ENCODE data around the gene SYDE2. TPM values are rescaled to one million over a fixed set of nuclear protein-coding genes. Genes with fewer than 3 reads are reported as not detected.

The SYDE2 gene
- polyA plus RNA-seq, 2 of the 4 experiments (the other 2 are of a cell fraction): 0.92 to 2.6 TPM

DNA sequence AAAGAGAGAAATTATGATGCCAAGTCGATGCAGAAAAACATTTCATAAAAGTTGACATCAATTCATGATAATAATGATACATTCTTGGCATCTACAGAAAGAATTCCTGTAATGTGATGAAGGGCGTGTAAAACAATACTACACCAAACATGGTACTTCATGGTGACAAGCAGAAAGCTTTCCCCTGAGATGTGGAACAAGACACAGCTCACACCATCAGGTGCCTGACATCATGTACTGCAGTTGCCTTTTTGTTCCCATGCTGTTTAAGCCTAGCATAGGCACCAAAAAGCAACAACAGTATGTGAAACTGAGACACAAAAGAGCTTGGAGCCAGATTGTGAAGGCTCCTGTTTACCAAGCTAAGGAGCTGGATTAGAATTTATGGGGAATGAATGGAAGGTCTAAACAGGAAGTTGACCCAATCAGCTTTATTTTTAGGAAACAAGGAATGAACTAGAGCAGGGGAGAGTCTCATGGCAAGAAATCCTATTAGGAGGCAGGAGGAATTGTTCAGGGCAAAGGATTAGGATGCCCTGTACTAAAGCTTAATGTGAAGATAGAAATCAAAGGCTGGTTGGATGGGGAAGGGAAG lies 67.2 kb downstream of the SYDE2 start:
- DNase-seq (ENCODE audit: low read depth in 1 of 2, low spot score in 1 of 2): no peak
- 65% methylated on average over 2 of the region's 2 CpGs for WGBS (ENCODE audit: missing lambda C conversion rate)

DNA sequence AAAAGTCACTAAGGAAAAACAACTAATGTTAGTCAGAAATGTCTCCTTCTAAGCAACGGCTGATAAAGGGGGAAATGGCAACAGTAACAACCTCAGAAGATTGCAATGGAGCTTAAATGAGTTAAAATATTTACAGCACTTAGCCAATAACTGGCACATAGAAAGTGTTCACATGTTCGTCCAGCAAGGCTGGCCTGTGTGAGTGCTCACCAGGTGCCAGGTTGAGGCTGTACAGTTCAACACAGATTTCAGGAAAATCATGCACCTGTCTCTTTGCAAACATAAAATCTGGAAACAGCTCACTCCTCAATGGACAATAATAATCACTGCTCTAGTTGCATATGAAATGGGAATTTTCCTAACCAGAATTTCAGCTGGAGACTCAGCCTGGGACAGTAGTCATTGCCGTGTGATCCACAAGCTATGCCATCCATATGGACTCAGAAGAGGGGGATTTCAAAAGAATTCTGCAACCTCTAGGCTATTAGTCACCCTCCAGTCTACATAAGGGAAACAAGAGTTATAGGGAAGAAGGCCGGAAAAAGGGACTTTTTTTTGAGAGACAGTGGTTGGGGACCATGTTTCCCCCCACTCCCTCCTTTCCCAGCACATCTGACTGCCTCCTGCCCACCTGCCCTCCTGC lies 68.6 kb downstream of the SYDE2 start:
- TF ChIP-seq ZFP36 (IDR thresholded peaks at IDR 0.05; ENCODE audit: borderline replicate concordance, partially characterized antibody) (no peak), EP300 (IDR thresholded peaks at IDR 0.05) (no peak), RFX5 (IDR thresholded peaks at IDR 0.05) (no peak), RAD21 (conservative IDR thresholded peaks at IDR 0.05 in 1 of 2, IDR thresholded peaks at IDR 0.05 in 1 of 2) (no peak), FOSB (CRISPR knock-in tag; IDR thresholded peaks at IDR 0.05) (no peak), ZC3H11A (IDR thresholded peaks at IDR 0.05) (no peak), CHD2 (IDR thresholded peaks at IDR 0.05; ENCODE audit: low read length, partially characterized antibody) (no peak), FOSL2 (IDR thresholded peaks at IDR 0.05) (no peak), FOSL2 (CRISPR knock-in tag; IDR thresholded peaks at IDR 0.05) (no peak)
- no peak for FAIRE-seq
- CTCF ChIA-PET: no interaction called here
- no peak for DNase-seq (ENCODE audit: low read depth in 1 of 2, low spot score in 1 of 2)
- POLR2A ChIA-PET: no interaction called here
- Histone ChIP-seq H3K4me3 (no peak overlapping the region), H3K9me3 (no peaks in the 10 kb centered on the region), H3K4me1 (peaks cover 3% of the 10 kb centered on the region), H3K4me2 (no peak overlapping the region), H3K27ac (no peak overlapping the region)
- 51% methylated on average over 4 of the region's 4 CpGs for WGBS (ENCODE audit: missing lambda C conversion rate)
- ATAC-seq: no peak

More for the DNA sequence above, 67.2 kb downstream of the SYDE2 start:
- H3K9me3 ChIP-seq: no peaks in the 10 kb centered on the region
- no peak for FAIRE-seq
- H3K27ac ChIP-seq: no peak overlapping the region
- peaks cover 15% of the 10 kb centered on the region for H3K4me1 ChIP-seq
- CTCF ChIA-PET: interaction anchor here (0.6 to 1.5 kb wide), 4 partner anchors 25 to 205 kb away, joined by 3 to 5 read pairs (median 4); no protein-coding TSS in a partner anchor
- ATAC-seq: no peak
- TF ChIP-seq KDM1A (IDR thresholded peaks at IDR 0.05; ENCODE audit: low read depth) (no peak), TFCP2L1 (CRISPR knock-in tag; IDR thresholded peaks at IDR 0.05) (no peak), FOSL2 (IDR thresholded peaks at IDR 0.05) (no peak), FOSL2 (CRISPR knock-in tag; IDR thresholded peaks at IDR 0.05) (no peak), TP53 (CRISPR knock-in tag; IDR thresholded peaks at IDR 0.05) (no peak), ZFP36 (IDR thresholded peaks at IDR 0.05; ENCODE audit: borderline replicate concordance, partially characterized antibody) (no peak)
- POLR2A ChIA-PET: interaction anchor here (0.7 kb wide), 1 partner anchor 132 kb away, joined by 3 read pairs; no protein-coding TSS in a partner anchor
- no peak overlapping the region for H3K4me3 ChIP-seq
- H3K4me2 ChIP-seq: no peak overlapping the region

DNA sequence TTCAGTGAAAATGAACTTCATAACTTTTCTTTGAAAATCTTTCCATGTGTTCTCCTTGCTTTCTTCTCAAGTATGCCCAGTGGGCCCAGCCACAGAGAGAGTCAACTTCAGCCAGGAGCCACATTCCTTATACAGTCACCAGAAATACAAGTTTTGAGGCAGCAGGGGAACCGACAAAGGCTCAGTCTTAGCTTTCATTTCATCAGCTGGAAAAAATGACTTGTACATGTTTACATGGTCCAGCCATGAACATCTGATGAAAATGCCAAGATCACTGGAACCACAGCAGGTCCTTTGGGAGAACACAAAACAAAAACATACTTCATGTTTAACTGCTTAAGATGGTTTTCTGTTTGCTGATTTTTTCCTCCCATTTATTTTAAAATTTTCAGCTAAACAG lies 72.5 kb downstream of the SYDE2 start:
- no peaks in the 10 kb centered on the region for H3K9me3 ChIP-seq
- H3K4me1 ChIP-seq: no peaks in the 10 kb centered on the region
- TF ChIP-seq, protein P1, sequence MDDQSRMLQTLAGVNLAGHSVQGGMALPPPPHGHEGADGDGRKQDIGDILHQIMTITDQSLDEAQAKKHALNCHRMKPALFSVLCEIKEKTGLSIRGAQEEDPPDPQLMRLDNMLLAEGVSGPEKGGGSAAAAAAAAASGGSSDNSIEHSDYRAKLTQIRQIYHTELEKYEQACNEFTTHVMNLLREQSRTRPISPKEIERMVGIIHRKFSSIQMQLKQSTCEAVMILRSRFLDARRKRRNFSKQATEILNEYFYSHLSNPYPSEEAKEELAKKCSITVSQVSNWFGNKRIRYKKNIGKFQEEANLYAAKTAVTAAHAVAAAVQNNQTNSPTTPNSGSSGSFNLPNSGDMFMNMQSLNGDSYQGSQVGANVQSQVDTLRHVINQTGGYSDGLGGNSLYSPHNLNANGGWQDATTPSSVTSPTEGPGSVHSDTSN (IDR thresholded peaks at IDR 0.05): no peak
- TF ChIP-seq RFX5 (IDR thresholded peaks at IDR 0.05) (no peak), CEBPB (IDR thresholded peaks at IDR 0.05) (no peak), MAFK (IDR thresholded peaks at IDR 0.05; ENCODE audit: partially characterized antibody) (no peak), POLR2AphosphoS2 (conservative IDR thresholded peaks at IDR 0.05; ENCODE audit: low read length) (no peak), PHF8 (IDR thresholded peaks at IDR 0.05; ENCODE audit: borderline replicate concordance, low read depth) (no peak), KDM1A (IDR thresholded peaks at IDR 0.05; ENCODE audit: low read depth) (no peak), HOXB13 (CRISPR knock-in tag; IDR thresholded peaks at IDR 0.05; ENCODE audit: low read depth) (no peak), HEYL (CRISPR knock-in tag; IDR thresholded peaks at IDR 0.05) (no peak), ZFP36 (IDR thresholded peaks at IDR 0.05; ENCODE audit: borderline replicate concordance, partially characterized antibody) (no peak), SREBF2 (IDR thresholded peaks at IDR 0.05) (no peak), FOSB (CRISPR knock-in tag; IDR thresholded peaks at IDR 0.05) (no peak), EHMT2 (IDR thresholded peaks at IDR 0.05; ENCODE audit: low read depth) (no peak), MYC (IDR thresholded peaks at IDR 0.05; ENCODE audit: borderline replicate concordance, low read length) (no peak)
- TF ChIP-seq, protein P2, sequence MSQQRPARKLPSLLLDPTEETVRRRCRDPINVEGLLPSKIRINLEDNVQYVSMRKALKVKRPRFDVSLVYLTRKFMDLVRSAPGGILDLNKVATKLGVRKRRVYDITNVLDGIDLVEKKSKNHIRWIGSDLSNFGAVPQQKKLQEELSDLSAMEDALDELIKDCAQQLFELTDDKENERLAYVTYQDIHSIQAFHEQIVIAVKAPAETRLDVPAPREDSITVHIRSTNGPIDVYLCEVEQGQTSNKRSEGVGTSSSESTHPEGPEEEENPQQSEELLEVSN (IDR thresholded peaks at IDR 0.05; ENCODE audit: borderline replicate concordance, low read depth): no peak
- TF ChIP-seq, protein P3, sequence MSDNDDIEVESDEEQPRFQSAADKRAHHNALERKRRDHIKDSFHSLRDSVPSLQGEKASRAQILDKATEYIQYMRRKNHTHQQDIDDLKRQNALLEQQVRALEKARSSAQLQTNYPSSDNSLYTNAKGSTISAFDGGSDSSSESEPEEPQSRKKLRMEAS (IDR thresholded peaks at IDR 0.05): no peak
- no peak overlapping the region for H3K4me2 ChIP-seq
- POLR2A ChIA-PET: no interaction called here
- 100% methylated on average over 1 of the region's 1 CpG for whole genome bisulfite sequencing (ENCODE audit: missing lambda C conversion rate)
- CTCF ChIA-PET: interaction anchor here (0.7 to 1.4 kb wide), 3 partner anchors 23 to 184 kb away, joined by 3 to 5 read pairs (median 3); no protein-coding TSS in a partner anchor
- FAIRE-seq (no peak), ATAC-seq (no peak), DNase-seq (ENCODE audit: low read depth in 1 of 2, low spot score in 1 of 2) (no peak)
- no peak overlapping the region for H3K4me3 ChIP-seq
- no peak overlapping the region for H3K27ac ChIP-seq
